DOHH2 (cell line): Measurements from ENCODE around the gene SEC31A.
"Not testable (repeated sequence)": the region's sequence is repeated elsewhere in the genome, so short reads cannot be mapped to it uniquely, and the experiment has no call there.

Source experiments
- H3F3A ChIP-seq: fragments of 200-600 bp; sonication (generic), shearing (Covaris generic); 2 replicates; pipeline ENCODE4 v1.6.0; 2016; ENCODE audit warnings: antibody characterized with exemption, mild to moderate bottlenecking; ENCODE audit not compliant: control insufficient read depth, insufficient read depth
- H3K27ac ChIP-seq: fragments of 200-600 bp; sonication (generic); 2 replicates; pipeline ENCODE4 v1.5.1; 2014; ENCODE audit warnings: low read depth, mild to moderate bottlenecking, low read length, moderate library complexity
- H3K27me3 ChIP-seq: fragments of 200-600 bp; sonication (generic); 2 replicates; pipeline ENCODE4 v1.6.1; 2014; ENCODE audit warnings: mild to moderate bottlenecking, low read length, mixed read lengths; ENCODE audit not compliant: control insufficient read depth
- H3K36me3 ChIP-seq: fragments of 200-600 bp; sonication (generic); 2 replicates; pipeline ENCODE4 v1.6.1; 2014; ENCODE audit warnings: mild to moderate bottlenecking, low read length, moderate library complexity, mixed read lengths; ENCODE audit not compliant: control insufficient read depth
- H3K4me1 ChIP-seq: fragments of 200-600 bp; sonication (generic); 2 replicates; pipeline ENCODE4 v1.6.1; 2014; ENCODE audit warnings: mild to moderate bottlenecking, low read length, mixed read lengths; ENCODE audit not compliant: control insufficient read depth
- H3K4me2 ChIP-seq: fragments of 200-600 bp; sonication (generic); 2 replicates; pipeline ENCODE4 v1.6.0; 2014; ENCODE audit warnings: mild to moderate bottlenecking, low read length, moderate library complexity
- H3K4me3 ChIP-seq: fragments of 200-600 bp; sonication (generic); 2 replicates; pipeline ENCODE4 v1.5.1; 2014; ENCODE audit warnings: mild to moderate bottlenecking, low read length, mixed read lengths
- H3K79me2 ChIP-seq: fragments of 200-600 bp; sonication (generic); 2 replicates; pipeline ENCODE4 v1.6.1; 2014; ENCODE audit warnings: mild to moderate bottlenecking, low read length, mixed read lengths; ENCODE audit not compliant: control insufficient read depth
- H3K9me2 ChIP-seq: fragments of 200-600 bp; sonication (generic); replicated peaks from 2 replicates; pipeline ENCODE4 v1.6.1; 2014; ENCODE audit warnings: mild to moderate bottlenecking, low read length, mixed read lengths; ENCODE audit not compliant: control insufficient read depth
- H3K9me3 ChIP-seq: fragments of 200-600 bp; sonication (generic); 2 replicates; pipeline ENCODE4 v1.6.1; 2014; ENCODE audit warnings: antibody characterized with exemption, low read length, mixed read lengths; ENCODE audit not compliant: control insufficient read depth, insufficient read depth
- H4K20me1 ChIP-seq: fragments of 200-600 bp; sonication (generic); 2 replicates; pipeline ENCODE4 v1.6.0; 2014; ENCODE audit warnings: low read depth, mild to moderate bottlenecking, antibody characterized with exemption, low read length, moderate library complexity; ENCODE audit not compliant: control insufficient read depth, insufficient read depth
- EZH2phosphoT487 ChIP-seq: fragments of 200-600 bp; sonication (generic); IDR thresholded peaks from 2 replicates; pipeline ENCODE4 v1.6.1; 2017; ENCODE audit warnings: borderline replicate concordance, mild to moderate bottlenecking, antibody characterized with exemption, low read length, moderate library complexity, mixed read lengths
- TF ChIP-seq, protein P1 (sequence below): fragments of 200-600 bp; sonication (generic); IDR thresholded peaks from one replicate; pipeline ENCODE4 v1.5.1; 2014; ENCODE audit warnings: antibody characterized with exemption, mild to moderate bottlenecking, low read depth, low read length; ENCODE audit not compliant: poor library complexity, severe bottlenecking

Gene SEC31A

DNA sequence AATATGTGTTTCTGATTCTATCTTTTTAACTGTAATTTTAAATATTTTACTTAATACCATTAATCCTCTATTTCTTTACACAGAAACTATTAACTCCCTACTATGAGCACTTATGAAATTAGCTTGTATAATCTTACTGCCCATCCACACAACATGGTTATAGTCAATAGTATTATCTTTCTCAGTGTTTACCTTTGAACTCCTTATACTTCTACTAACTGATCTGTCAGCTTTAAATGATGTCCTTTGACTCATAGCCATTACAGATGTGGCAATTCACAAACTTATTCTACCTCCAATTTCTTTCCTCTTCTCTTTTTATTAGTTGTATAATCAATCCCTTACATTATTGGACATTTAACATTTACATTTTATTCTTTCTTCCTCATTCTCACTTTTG is 5.5 kb downstream of the SEC31A start:
- Histone ChIP-seq H3K4me2 (no peak overlapping the region), H4K20me1 (no peaks in the 10 kb centered on the region; the same call in 1 of the 2 replicates), H3K27ac (no peak overlapping the region), H3K79me2 (peaks cover 85% of the 10 kb centered on the region), H3K9me3 (no peaks in the 10 kb centered on the region), H3K4me1 (peaks cover 11% of the 10 kb centered on the region), H3K4me3 (no peak overlapping the region), H3F3A (no peaks in the 10 kb centered on the region; the same call in 1 of the 2 replicates), H3K27me3 (no peaks in the 10 kb centered on the region), H3K9me2 (no peaks in the 10 kb centered on the region), H3K36me3 (peaks cover 14% of the 10 kb centered on the region)
- TF ChIP-seq, protein P1, sequence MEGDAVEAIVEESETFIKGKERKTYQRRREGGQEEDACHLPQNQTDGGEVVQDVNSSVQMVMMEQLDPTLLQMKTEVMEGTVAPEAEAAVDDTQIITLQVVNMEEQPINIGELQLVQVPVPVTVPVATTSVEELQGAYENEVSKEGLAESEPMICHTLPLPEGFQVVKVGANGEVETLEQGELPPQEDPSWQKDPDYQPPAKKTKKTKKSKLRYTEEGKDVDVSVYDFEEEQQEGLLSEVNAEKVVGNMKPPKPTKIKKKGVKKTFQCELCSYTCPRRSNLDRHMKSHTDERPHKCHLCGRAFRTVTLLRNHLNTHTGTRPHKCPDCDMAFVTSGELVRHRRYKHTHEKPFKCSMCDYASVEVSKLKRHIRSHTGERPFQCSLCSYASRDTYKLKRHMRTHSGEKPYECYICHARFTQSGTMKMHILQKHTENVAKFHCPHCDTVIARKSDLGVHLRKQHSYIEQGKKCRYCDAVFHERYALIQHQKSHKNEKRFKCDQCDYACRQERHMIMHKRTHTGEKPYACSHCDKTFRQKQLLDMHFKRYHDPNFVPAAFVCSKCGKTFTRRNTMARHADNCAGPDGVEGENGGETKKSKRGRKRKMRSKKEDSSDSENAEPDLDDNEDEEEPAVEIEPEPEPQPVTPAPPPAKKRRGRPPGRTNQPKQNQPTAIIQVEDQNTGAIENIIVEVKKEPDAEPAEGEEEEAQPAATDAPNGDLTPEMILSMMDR, result no peak
- no peak for TF ChIP-seq EZH2phosphoT487

DNA sequence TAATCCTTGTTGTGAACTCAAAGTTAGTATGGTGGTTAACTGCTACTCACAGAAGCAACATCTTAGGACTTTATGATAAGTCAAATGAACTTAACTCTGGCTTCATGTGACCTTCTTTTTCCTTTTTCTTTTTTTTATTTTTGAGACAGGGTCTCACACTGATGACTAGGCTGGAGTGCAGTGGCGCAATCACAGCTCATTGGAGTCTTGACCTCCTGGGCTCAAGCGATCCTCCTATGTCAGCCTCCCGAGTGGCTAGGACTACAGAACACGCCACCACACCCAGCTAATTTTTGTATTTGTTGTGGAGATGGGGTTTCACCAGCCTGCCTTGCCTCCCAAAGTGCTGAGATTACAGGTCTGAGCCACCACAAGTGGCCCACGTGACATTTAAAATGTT is 22.4 kb downstream of the SEC31A start:
- no peaks in the 10 kb centered on the region for H3K79me2 ChIP-seq
- H3K9me3 ChIP-seq, result no peaks in the 10 kb centered on the region
- H3K4me1 ChIP-seq, result no peaks in the 10 kb centered on the region
- H4K20me1 ChIP-seq, result no peaks in the 10 kb centered on the region
- no peak overlapping the region for H3K27ac ChIP-seq
- no peaks in the 10 kb centered on the region for H3K9me2 ChIP-seq
- H3K4me3 ChIP-seq, result no peak overlapping the region
- peaks cover 2% of the 10 kb centered on the region; the same call in 1 of the 2 replicates for H3F3A ChIP-seq
- no peaks in the 10 kb centered on the region for H3K27me3 ChIP-seq
- peaks cover 70% of the 10 kb centered on the region for H3K36me3 ChIP-seq
- TF ChIP-seq, protein P1, result no peak
- no peak for TF ChIP-seq EZH2phosphoT487
- H3K4me2 ChIP-seq, result no peak overlapping the region

DNA sequence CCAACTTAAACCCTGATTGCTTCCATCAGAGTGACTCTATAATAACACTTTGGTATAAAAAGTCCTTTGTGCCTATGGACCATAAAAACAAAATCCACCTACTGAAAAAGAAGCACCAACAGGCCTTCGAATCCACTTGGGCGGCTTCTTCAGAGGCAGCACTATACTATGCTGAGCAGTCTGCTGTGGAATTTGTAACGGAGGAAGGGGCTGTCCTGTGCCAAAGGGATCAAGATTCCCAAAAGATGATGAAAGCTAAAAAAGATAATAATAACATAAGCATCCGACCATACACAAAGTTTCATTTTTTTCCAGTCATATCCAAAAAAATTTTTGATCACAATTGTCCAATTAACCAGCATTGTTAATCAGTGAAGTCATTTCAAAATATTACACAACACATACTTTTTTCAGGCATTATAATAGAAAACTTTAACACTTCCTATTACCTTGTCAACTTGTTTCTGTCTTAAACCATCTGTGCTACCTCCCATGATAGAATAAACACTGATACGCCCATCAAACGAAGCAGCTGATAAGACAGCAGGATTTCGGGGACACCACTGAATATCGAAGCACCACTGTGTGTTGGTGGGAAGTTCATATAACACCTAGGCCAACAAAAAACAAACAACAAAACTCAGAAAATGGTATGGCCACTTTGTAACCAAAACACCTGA is 24.1 kb downstream of the SEC31A start:
- TF ChIP-seq EZH2phosphoT487, result no peak
- TF ChIP-seq, protein P1, result no peak
- Histone ChIP-seq H3F3A (peaks cover 2% of the 10 kb centered on the region; the same call in 1 of the 2 replicates), H3K27ac (no peak overlapping the region)

DNA sequence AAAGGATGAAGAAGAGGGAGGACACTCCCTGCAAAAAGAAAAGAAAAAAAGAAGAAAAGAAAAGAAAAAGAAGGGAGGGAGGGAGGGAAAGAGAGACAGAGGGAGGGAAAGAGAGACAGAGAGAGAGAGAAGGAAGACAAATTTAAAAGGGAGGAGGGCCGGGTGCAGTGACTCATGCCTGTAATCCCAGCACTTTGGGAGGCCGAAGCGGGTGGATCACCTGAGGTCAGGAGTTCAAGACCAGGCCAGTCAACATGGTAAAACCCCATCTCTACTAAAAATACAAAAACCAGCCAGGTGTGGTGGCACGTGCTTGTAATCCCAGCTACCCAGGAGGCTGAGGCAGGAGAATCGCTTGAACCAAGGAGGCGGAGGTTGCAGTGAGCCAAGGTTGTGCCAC is 24.9 kb downstream of the SEC31A start:
- H3K79me2 ChIP-seq, H3K4me1 ChIP-seq, H3K4me3 ChIP-seq, H3K9me2 ChIP-seq, H3K4me2 ChIP-seq, H4K20me1 ChIP-seq, H3K27me3 ChIP-seq, H3K9me3 ChIP-seq, H3F3A ChIP-seq, H3K27ac ChIP-seq: not testable (repeated sequence)
- peaks cover 71% of the 10 kb centered on the region for H3K36me3 ChIP-seq

More for the DNA sequence above, 24.1 kb downstream of the SEC31A start:
- Histone ChIP-seq H3K79me2 (no peaks in the 10 kb centered on the region), H3K9me3 (no peaks in the 10 kb centered on the region), H3K9me2 (no peaks in the 10 kb centered on the region), H4K20me1 (no peaks in the 10 kb centered on the region), H3K4me2 (no peak overlapping the region), H3K36me3 (peaks cover 72% of the 10 kb centered on the region), H3K27me3 (no peaks in the 10 kb centered on the region), H3K4me1 (no peaks in the 10 kb centered on the region), H3K4me3 (no peak overlapping the region)
